Bronchial epithelial cell (primary cell): Measurements from ENCODE around the gene ZG16B. TPM values are rescaled to one million over a fixed set of nuclear protein-coding genes. Genes with fewer than 3 reads are reported as not detected.

Source experiments
- DNase-seq: peaks from one replicate; pipeline ENCODE4 v3.0.0-alpha.2; 2010; ENCODE audit warnings: low read depth
- FAIRE-seq: peaks from 2 replicates; lab custom pipeline; 2011; peaks lifted over from hg19 to GRCh38; lab: Jason Lieb, UNC
- H3K27me3 ChIP-seq: 2 replicates; pipeline ENCODE4 v1.5.1; 2011; ENCODE audit warnings: low read length; ENCODE audit not compliant: control insufficient read depth, insufficient read depth
- H3K36me3 ChIP-seq: 2 replicates; pipeline ENCODE4 v1.5.1; 2011; ENCODE audit warnings: low read length; ENCODE audit not compliant: control insufficient read depth, insufficient read depth
- H3K4me3 ChIP-seq: 2 replicates; pipeline ENCODE4 v1.5.1; 2011; ENCODE audit warnings: mild to moderate bottlenecking, low read depth, low read length, control low read depth
- CTCF ChIP-seq: IDR thresholded peaks from 2 replicates; pipeline ENCODE4 v1.5.1; 2011; ENCODE audit warnings: mild to moderate bottlenecking, moderate library complexity, low read length, control low read depth, inconsistent platforms; ENCODE audit not compliant: insufficient read depth, severe bottlenecking
- total RNA-seq: library from RNA; depleted of rRNA; stranded (reverse); fragments of >200 nt; gene quantifications from 2 replicates; pipeline ENCODE4 v1.2.1, GENCODE V29; 2014

The ZG16B gene
- total RNA-seq, 1 donor from 2014 or later = 0.53 TPM

GRCh38 chr16:2833776-2834175, 3.7 kb downstream of the ZG16B start:
- DNase-seq = no peak
- H3K4me3 ChIP-seq = no peak overlapping the region
- FAIRE-seq = no peak
- TF ChIP-seq CTCF = no peak
- no peaks in the 10 kb centered on the region for H3K36me3 ChIP-seq
- no peaks in the 10 kb centered on the region for H3K27me3 ChIP-seq

- H3K36me3 ChIP-seq = no peaks in the 10 kb centered on the region
- FAIRE-seq = no peak
- H3K27me3 ChIP-seq = no peaks in the 10 kb centered on the region
- no peak for DNase-seq
- TF ChIP-seq CTCF = no peak
- no peak overlapping the region for H3K4me3 ChIP-seq
Observed at GRCh38 chr16:2834968-2835367, 4.9 kb downstream of the ZG16B start.

DNA sequence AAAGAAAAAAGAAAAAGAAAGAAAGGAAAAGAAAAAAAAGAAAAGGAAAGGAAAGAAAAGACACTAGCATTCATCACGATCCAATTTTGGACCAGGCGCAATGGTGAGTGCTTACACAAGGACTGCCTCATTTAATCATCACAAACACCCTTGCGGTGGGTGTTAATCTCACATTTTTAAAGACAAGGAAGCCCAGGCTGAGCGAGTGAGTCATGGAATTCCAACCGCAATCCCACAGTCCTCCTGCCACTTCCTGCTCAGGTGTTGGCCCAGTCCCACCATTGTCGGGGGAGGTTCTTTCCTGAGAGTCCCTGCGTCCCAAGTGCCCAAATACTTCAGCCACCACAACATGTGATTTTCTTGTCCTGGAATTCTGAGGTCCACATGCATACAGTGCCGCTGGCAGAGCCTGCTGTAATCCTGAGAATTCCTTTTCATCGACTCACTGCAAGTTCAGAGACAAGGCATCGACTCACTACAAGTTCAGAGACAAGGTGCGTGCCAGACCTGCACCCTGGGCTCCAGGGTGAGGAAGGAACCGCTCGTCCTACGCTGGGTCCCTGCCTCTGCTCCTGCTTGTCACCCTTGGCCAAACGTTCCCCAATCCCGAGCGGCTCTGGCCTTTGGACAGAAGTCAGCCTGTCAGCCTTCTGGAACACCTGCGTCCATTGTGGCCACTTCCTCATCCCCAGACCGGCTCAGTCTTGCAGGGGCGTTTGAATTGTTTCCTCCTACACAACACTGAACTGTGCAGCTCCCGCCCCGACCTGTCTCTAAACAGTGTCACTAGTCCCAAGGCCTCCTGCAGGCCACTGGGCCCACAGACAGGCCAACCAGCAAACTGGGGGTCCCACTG, 5.8 kb downstream of the ZG16B start:
- H3K4me3 ChIP-seq = peak overlapping the region; percentile 1

DNA sequence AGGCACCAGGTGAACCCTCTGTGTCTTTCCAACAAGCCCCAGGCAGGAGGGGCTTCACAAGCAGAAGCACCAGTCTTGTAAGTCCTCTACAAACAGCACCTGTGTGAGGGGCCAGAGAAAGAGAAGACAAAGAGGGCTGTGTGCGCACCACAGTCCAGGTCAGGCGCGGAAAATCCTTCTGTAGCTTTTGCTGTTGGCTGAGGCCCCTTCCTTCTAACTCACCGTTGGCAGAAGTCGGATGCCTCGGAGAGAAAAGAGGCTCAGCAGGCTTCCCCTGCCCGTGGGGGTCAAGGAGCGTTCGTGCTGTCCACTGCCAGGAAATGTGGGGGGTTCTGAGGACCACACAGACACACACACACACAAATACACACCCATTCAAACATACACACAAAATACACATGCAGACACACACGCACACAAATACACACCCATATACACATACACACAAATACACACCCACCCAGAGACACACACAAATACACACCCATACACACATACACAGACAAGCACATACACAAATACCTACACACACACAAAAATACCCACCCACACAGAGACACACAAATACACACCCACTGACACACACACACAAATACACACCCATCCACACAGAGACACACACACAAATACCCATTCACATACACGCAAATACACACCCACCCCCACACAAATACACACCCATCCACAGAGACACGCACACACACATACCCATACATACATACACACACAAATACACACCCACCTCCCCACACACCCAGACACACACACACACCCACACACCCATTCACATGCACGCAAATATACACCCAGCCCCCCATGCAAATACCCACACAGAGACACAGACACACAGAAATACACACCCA, 6.8 kb downstream of the ZG16B start:
- DNase-seq (no peak), FAIRE-seq (peak; percentile 47)
- H3K27me3 ChIP-seq = no peaks in the 10 kb centered on the region
- H3K36me3 ChIP-seq = no peaks in the 10 kb centered on the region
- TF ChIP-seq CTCF = no peak
- H3K4me3 ChIP-seq = no peak overlapping the region

More for the DNA sequence above, 5.8 kb downstream of the ZG16B start:
- DNase-seq (peak; percentile 97), FAIRE-seq (peak; percentile 100)
- H3K36me3 ChIP-seq = no peaks in the 10 kb centered on the region
- no peaks in the 10 kb centered on the region for H3K27me3 ChIP-seq
- TF ChIP-seq CTCF = no peak

DNA sequence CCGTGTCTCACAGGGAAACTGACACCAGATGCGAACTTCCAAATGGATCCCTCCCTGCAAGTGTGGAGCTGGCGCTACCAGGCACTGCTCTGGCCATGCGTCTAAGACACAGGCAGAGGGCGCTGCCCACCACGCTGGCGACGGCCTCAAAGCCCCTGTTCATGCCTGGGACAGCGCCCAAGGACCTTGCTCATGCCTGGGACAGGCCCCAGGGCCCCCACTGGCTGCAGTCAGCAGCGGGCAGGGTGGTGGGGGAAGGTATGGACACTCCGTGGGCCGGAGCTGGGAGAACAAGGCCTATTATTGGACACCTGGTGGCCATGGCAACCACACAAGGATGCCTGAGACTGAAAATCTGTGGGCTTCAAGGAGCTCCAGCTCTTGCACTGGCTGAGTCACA, 8.8 kb downstream of the ZG16B start:
- FAIRE-seq (peak; percentile 55), DNase-seq (peak; percentile 59)
- Histone ChIP-seq H3K4me3 (no peak overlapping the region), H3K36me3 (no peaks in the 10 kb centered on the region), H3K27me3 (no peaks in the 10 kb centered on the region)
- TF ChIP-seq CTCF = peak; percentile 99
